Activated T-helper 9 cell treated with anti-CD3 and anti-CD28 coated beads, Interleukin-2, amount 50 U/mL, for 16 hours (primary cell): ENCODE data around the gene ARSK.

ENCODE experiments used
- DNase-seq: peaks from one replicate; pipeline ENCODE4 v3.0.0-alpha.2; 2020; ENCODE audit warnings: low read depth

ARSK gene

GRCh38 chr5:95564450-95564849 is 9.5 kb downstream of the ARSK start:
- no peak for DNase-seq

- DNase-seq = no peak
These were observed 10.5 kb downstream of the ARSK start for GRCh38 chr5:95565280-95565920.

DNA sequence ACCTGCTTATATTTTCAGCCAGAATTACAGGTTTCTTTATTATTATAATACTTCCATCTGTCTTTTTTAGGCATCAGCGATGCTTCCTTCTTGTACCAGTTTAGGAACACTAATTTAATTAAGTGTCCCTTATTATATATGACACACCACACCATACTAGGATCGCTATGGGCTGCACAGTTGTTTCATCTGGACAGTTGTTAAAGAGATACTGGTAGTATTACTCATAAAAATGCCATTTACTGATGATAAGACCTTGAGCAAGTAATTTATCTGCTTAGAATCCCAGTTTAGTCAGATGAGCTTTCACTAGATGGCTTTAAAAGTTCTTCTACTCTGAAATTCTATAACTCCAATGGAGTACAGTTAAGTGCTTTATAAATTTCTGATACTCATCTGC is 17.1 kb downstream of the ARSK start:
- DNase-seq = no peak

DNA sequence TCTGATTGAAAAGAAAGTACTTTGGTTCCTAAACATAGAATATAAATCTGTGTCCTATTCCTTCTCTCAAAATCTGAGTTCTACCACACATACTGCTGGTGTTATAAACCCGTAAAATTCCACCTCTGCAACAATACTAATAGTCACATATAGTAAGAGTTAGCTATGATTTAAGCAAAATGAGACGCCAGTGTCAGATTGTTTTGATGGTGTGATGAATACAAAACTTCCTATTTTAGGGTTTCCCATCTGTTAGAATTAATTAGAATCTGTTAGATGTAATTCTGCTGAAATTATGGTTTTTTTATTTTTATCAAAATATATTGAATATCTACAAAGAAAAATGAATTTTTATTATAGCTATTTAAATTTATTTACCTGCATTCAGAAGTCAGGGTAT is 26.7 kb downstream of the ARSK start:
- DNase-seq = no peak

GRCh38 chr5:95583992-95584391 is 29.1 kb downstream of the ARSK start:
- DNase-seq = no peak

DNA sequence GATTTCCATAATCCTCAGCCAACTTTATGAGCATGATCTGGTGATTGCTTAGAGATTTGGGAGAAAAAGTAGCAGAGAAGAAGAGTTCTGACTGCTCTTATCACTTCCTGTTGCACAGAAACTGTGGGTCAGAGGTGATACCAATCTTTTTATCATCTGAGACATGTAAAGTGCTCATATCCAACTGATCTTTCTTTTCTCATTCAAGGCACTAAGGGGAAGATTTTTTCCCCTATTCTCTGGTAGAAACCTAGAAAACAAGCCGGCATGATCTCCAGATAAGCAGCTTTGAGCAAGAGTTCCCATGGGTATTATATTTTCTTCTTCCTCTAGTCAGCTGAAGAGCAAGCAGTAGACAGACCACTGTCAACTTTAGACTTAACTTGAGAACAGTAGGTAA is 36.0 kb downstream of the ARSK start:
- DNase-seq = no peak

DNA sequence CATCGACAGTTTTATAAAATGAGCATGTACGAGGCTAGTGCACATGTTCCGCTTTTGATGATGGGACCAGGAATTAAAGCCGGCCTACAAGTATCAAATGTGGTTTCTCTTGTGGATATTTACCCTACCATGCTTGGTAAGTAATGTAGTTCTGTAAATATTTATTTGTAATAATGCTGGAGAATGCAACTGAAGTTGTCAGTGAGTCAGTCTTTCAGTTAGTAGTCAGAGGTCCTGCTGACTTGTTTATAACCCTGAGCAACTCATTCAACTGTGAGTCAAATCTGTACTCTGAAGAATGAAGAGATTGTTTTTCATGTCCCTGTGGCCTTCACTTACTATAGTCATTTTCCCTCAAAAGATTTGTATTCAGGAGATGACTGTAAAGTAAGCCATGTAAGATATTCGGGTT is 36.6 kb downstream of the ARSK start:
- DNase-seq = no peak

DNA sequence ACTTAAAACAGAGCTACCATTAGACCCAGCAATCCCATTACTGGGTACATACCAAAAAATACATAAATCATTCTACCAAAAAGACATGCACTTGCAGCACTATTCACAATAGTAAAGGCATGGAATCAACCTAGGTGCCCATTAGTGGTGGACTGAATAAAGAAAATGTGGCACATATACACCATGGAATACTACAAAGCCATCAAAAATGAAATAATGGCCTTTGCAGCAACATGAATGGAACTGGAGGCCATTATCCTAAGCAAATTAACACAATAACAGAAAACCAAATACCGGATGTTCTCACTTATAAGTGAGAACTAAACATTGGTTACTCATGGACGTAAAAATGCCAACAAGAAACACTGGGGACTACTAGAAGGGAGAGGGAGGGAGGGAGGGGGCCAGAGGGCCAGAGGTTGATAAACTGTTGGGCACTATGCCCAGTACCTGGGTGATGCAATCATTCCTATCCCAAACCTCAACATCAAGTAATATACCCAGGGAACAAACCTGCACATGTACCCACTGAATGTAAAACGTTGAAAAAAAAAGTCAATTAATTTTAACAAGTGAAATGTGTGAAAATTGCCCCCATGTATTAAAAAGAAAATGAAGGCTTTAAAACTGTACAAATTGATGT is 40.5 kb downstream of the ARSK start:
- DNase-seq = no peak

DNA sequence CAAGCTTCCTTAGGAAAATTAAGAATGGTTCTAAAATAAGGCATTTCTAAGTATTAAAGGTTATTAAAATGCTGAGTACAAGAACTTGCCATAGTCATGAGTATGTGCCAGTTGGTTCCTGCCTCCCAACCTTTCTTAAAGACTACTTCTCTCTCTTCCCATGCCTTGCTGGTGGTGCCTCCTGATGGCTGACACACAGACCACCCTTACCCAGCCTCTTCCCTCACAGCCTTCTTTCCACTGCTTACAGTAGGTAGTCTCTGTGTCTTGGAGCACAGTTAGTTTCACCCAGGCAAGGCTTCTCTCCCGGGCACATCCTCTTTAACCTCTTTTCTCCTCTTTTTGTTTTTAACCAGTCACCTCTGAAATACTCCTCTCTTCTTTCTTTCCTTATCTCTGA is 44.4 kb downstream of the ARSK start:
- DNase-seq = no peak

- no peak for DNase-seq
These were observed 45.7 kb downstream of the ARSK start for GRCh38 chr5:95600557-95600956.

DNA sequence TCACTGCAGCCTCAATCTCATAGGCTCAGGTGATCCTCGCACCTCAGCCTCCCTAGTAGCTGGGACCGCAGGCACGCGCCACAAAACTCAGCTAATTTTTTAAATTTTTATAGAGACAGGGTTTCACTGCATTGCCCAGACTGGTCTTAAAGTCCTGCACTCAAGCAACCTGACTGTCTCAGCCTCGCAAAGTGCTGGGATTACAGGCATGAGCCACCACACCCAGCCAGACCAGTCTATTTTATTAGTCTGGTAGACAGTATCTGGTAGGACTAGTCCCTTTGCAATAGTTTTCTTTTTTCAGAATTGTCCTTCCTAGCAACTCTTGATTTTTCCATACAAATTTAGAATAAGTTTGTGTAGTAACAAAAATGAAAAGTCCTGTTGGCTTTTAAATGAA is 50.9 kb downstream of the ARSK start:
- DNase-seq = no peak

GRCh38 chr5:95606419-95606818 is 51.5 kb downstream of the ARSK start:
- no peak for DNase-seq

DNA sequence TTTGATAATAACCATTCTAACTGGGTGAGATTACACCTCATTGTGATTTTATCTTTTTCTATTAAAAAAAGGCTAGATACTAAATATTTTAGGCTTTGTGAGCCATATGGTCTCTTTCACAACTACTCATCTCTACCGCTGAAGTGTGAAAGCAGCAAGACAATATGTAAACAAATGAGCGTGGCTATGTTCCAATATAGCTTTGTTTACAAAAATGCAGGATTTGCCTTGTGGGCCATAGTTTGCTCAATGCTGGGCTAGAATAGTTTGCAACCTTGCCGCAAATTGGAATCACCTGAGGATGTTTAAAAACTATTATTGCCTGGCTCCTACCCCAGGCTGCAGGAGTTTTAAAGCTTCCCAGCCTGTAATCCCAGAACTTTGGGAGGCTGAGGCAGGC is 54.8 kb downstream of the ARSK start:
- DNase-seq = no peak

- DNase-seq = no peak
These were observed 55.6 kb downstream of the ARSK start for GRCh38 chr5:95610546-95610945.

- DNase-seq = no peak
These were observed 56.5 kb downstream of the ARSK start for GRCh38 chr5:95611396-95611795.

DNA sequence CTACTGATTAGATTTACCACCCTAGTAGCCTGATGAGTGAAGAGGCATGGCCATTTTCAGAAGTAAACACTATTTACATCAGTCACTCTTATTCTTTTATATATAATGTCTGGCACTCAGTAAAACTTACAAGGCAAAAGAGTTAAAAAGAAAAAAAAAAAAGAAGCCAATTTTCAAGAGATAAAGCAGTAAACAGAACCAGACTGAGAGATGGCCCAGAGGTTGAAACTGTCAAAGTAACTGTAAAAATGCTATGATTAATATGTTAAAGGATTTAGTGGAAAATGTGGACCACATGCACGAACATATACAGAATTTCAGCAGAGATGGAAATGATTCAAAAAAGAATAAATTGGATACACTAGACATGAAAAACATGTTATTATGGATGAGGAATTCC is 58.6 kb downstream of the ARSK start:
- DNase-seq = no peak

- no peak for DNase-seq
These were observed 60.2 kb downstream of the ARSK start for GRCh38 chr5:95615164-95615467.

- DNase-seq = no peak
These were observed 62.2 kb downstream of the ARSK start for GRCh38 chr5:95617057-95617456.

GRCh38 chr5:95619096-95619495 is 64.2 kb downstream of the ARSK start:
- no peak for DNase-seq

DNA sequence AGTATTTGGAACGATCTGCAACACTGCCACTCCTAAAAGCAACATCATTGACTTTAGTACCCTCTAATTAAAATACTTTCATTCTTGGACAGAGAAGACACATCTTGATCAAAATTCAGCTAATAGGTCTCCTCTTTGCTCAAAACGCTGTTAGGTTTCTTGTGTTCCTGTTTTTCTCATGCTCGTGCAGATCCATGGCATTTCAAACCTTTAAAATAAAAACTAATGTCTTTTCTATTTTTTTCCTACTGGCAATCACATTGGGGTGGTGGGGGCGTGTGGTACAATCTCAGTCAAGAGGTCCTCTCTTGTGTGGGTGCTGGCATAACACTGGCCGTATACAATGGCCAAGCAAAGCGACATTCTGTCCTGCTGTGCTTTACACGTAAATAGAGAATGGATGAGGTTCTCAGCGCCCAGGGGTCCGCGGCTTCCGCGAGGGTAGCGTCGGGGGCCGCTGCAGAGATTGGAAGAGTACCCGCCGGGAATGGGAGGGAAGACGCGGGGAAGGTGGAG is 64.7 kb downstream of the ARSK start:
- no peak for DNase-seq

GRCh38 chr5:95620030-95620869 is 65.3 kb downstream of the ARSK start, which contains the start of gene GPR150:
Gene GPR150, plus strand, starts transcription at chr5:95620087. Its CDS starts 189 bp downstream, at chr5:95620276.
- peak; percentile 60 for DNase-seq

GRCh38 chr5:95620870-95621838 is 66.3 kb downstream of the ARSK start:
- peak; percentile 27 for DNase-seq
